Gastroesophageal sphincter (tissue), 3 donors: ENCODE results near the gene HPSE2.

Experiments
- CTCF ChIP-seq, 4 experiments: fragments of 200-600 bp in 2 of 4; fragments of 450-650 bp in 2 of 4; sonication (generic) in 1 of 4; IDR thresholded peaks; one replicate each; pipeline ENCODE4 v1.5.1; 2017 to 2019; ENCODE audit warnings: antibody characterized with exemption in 4 of 4, mild to moderate bottlenecking in 2 of 4, moderate library complexity in 2 of 4
- EP300 ChIP-seq: sonication (generic); formaldehyde crosslinking; IDR thresholded peaks from one replicate; pipeline ENCODE4 v1.6.1; 2017; ENCODE audit warnings: antibody characterized with exemption, mild to moderate bottlenecking

- no peak for TF ChIP-seq CTCF (IDR thresholded peaks at IDR 0.05)
- no peak for TF ChIP-seq EP300
Observed at GRCh38 chr10:99042051-99042771, 193.4 kb downstream of the HPSE2 start.
